ENCODE results near the gene SREBF1.

Gene SREBF1

GRCh38 chr17:17834974-17835373, 1.8 kb downstream of the SREBF1 start:
- no peaks in the 10 kb centered on the region for H3K36me3 ChIP-seq (ENCODE audit: control insufficient read depth, insufficient read depth, low read length)
- no peak overlapping the region for H3K4me3 ChIP-seq (ENCODE audit: insufficient read depth, low read depth, low read length, poor library complexity, severe bottlenecking)
- H3K9me3 ChIP-seq (ENCODE audit: control insufficient read depth, low read length), result no peaks in the 10 kb centered on the region
- DNase-seq, result no peak
- H3K27me3 ChIP-seq (replicated peaks; ENCODE audit: control insufficient read depth, insufficient read depth, low read length, poor library complexity, severe bottlenecking), result no peaks in the 10 kb centered on the region
- peaks cover 28% of the 10 kb centered on the region for H3K4me1 ChIP-seq (ENCODE audit: control insufficient read depth, insufficient read depth, low read length, poor library complexity, severe bottlenecking)
- peak overlapping the region; percentile 40 for H3K27ac ChIP-seq (ENCODE audit: insufficient read depth, low read length, poor library complexity, severe bottlenecking)

GRCh38 chr17:17833658-17834357, 3.0 kb downstream of the SREBF1 start:
- Histone ChIP-seq H3K36me3 (ENCODE audit: control insufficient read depth, insufficient read depth, low read length) (no peaks in the 10 kb centered on the region), H3K9me3 (ENCODE audit: control insufficient read depth, low read length) (no peaks in the 10 kb centered on the region), H3K27ac (ENCODE audit: insufficient read depth, low read length, poor library complexity, severe bottlenecking) (peak overlapping the region; percentile 40), H3K4me3 (ENCODE audit: insufficient read depth, low read depth, low read length, poor library complexity, severe bottlenecking) (no peak overlapping the region), H3K27me3 (replicated peaks; ENCODE audit: control insufficient read depth, insufficient read depth, low read length, poor library complexity, severe bottlenecking) (no peaks in the 10 kb centered on the region), H3K4me1 (ENCODE audit: control insufficient read depth, insufficient read depth, low read length, poor library complexity, severe bottlenecking) (peaks cover 22% of the 10 kb centered on the region)
- DNase-seq, result no peak

- peaks cover 33% of the 10 kb centered on the region for H3K4me1 ChIP-seq (ENCODE audit: control insufficient read depth, insufficient read depth, low read length, poor library complexity, severe bottlenecking)
Observed at GRCh38 chr17:17832032-17832363, 4.8 kb downstream of the SREBF1 start.

GRCh38 chr17:17831208-17832031, 5.4 kb downstream of the SREBF1 start:
- Histone ChIP-seq H3K9me3 (ENCODE audit: control insufficient read depth, low read length) (no peaks in the 10 kb centered on the region), H3K36me3 (ENCODE audit: control insufficient read depth, insufficient read depth, low read length) (no peaks in the 10 kb centered on the region), H3K4me1 (ENCODE audit: control insufficient read depth, insufficient read depth, low read length, poor library complexity, severe bottlenecking) (peaks cover 39% of the 10 kb centered on the region), H3K4me3 (ENCODE audit: insufficient read depth, low read depth, low read length, poor library complexity, severe bottlenecking) (no peak overlapping the region), H3K27me3 (replicated peaks; ENCODE audit: control insufficient read depth, insufficient read depth, low read length, poor library complexity, severe bottlenecking) (no peaks in the 10 kb centered on the region), H3K27ac (ENCODE audit: insufficient read depth, low read length, poor library complexity, severe bottlenecking) (no peak overlapping the region)
- no peak for DNase-seq

More at GRCh38 chr17:17832032-17832363, 4.8 kb downstream of the SREBF1 start:
- no peak for DNase-seq
- Histone ChIP-seq H3K27me3 (replicated peaks; ENCODE audit: control insufficient read depth, insufficient read depth, low read length, poor library complexity, severe bottlenecking) (no peaks in the 10 kb centered on the region), H3K9me3 (ENCODE audit: control insufficient read depth, low read length) (no peaks in the 10 kb centered on the region), H3K4me3 (ENCODE audit: insufficient read depth, low read depth, low read length, poor library complexity, severe bottlenecking) (no peak overlapping the region), H3K36me3 (ENCODE audit: control insufficient read depth, insufficient read depth, low read length) (no peaks in the 10 kb centered on the region), H3K27ac (ENCODE audit: insufficient read depth, low read length, poor library complexity, severe bottlenecking) (no peak overlapping the region)

GRCh38 chr17:17830740-17831207, 6.0 kb downstream of the SREBF1 start:
- H3K27ac ChIP-seq (ENCODE audit: insufficient read depth, low read length, poor library complexity, severe bottlenecking), result no peak overlapping the region
- peaks cover 43% of the 10 kb centered on the region for H3K4me1 ChIP-seq (ENCODE audit: control insufficient read depth, insufficient read depth, low read length, poor library complexity, severe bottlenecking)
- no peak overlapping the region for H3K4me3 ChIP-seq (ENCODE audit: insufficient read depth, low read depth, low read length, poor library complexity, severe bottlenecking)
- H3K36me3 ChIP-seq (ENCODE audit: control insufficient read depth, insufficient read depth, low read length), result no peaks in the 10 kb centered on the region
- no peaks in the 10 kb centered on the region for H3K27me3 ChIP-seq (replicated peaks; ENCODE audit: control insufficient read depth, insufficient read depth, low read length, poor library complexity, severe bottlenecking)
- no peaks in the 10 kb centered on the region for H3K9me3 ChIP-seq (ENCODE audit: control insufficient read depth, low read length)
- DNase-seq, result no peak

GRCh38 chr17:17830269-17830567, 6.6 kb downstream of the SREBF1 start:
- no peaks in the 10 kb centered on the region for H3K36me3 ChIP-seq (ENCODE audit: control insufficient read depth, insufficient read depth, low read length)
- DNase-seq, result no peak
- no peaks in the 10 kb centered on the region for H3K9me3 ChIP-seq (ENCODE audit: control insufficient read depth, low read length)
- no peak overlapping the region for H3K27ac ChIP-seq (ENCODE audit: insufficient read depth, low read length, poor library complexity, severe bottlenecking)
- H3K4me1 ChIP-seq (ENCODE audit: control insufficient read depth, insufficient read depth, low read length, poor library complexity, severe bottlenecking), result peaks cover 42% of the 10 kb centered on the region
- H3K27me3 ChIP-seq (replicated peaks; ENCODE audit: control insufficient read depth, insufficient read depth, low read length, poor library complexity, severe bottlenecking), result no peaks in the 10 kb centered on the region
- H3K4me3 ChIP-seq (ENCODE audit: insufficient read depth, low read depth, low read length, poor library complexity, severe bottlenecking), result no peak overlapping the region

GRCh38 chr17:17827826-17828621, 8.8 kb downstream of the SREBF1 start:
- Histone ChIP-seq H3K9me3 (ENCODE audit: control insufficient read depth, low read length) (no peaks in the 10 kb centered on the region), H3K4me3 (ENCODE audit: insufficient read depth, low read depth, low read length, poor library complexity, severe bottlenecking) (no peak overlapping the region), H3K36me3 (ENCODE audit: control insufficient read depth, insufficient read depth, low read length) (no peaks in the 10 kb centered on the region), H3K27me3 (replicated peaks; ENCODE audit: control insufficient read depth, insufficient read depth, low read length, poor library complexity, severe bottlenecking) (no peaks in the 10 kb centered on the region), H3K4me1 (ENCODE audit: control insufficient read depth, insufficient read depth, low read length, poor library complexity, severe bottlenecking) (peaks cover 45% of the 10 kb centered on the region), H3K27ac (ENCODE audit: insufficient read depth, low read length, poor library complexity, severe bottlenecking) (no peak overlapping the region)
- DNase-seq, result no peak

GRCh38 chr17:17826942-17827785, 9.6 kb downstream of the SREBF1 start:
- Histone ChIP-seq H3K4me3 (ENCODE audit: insufficient read depth, low read depth, low read length, poor library complexity, severe bottlenecking) (no peak overlapping the region), H3K27ac (ENCODE audit: insufficient read depth, low read length, poor library complexity, severe bottlenecking) (peak overlapping the region; percentile 49), H3K27me3 (replicated peaks; ENCODE audit: control insufficient read depth, insufficient read depth, low read length, poor library complexity, severe bottlenecking) (no peaks in the 10 kb centered on the region), H3K4me1 (ENCODE audit: control insufficient read depth, insufficient read depth, low read length, poor library complexity, severe bottlenecking) (peaks cover 54% of the 10 kb centered on the region), H3K36me3 (ENCODE audit: control insufficient read depth, insufficient read depth, low read length) (no peaks in the 10 kb centered on the region), H3K9me3 (ENCODE audit: control insufficient read depth, low read length) (no peaks in the 10 kb centered on the region)
- no peak for DNase-seq

- H3K4me1 ChIP-seq (ENCODE audit: control insufficient read depth, insufficient read depth, low read length, poor library complexity, severe bottlenecking), result peaks cover 58% of the 10 kb centered on the region
- H3K27me3 ChIP-seq (replicated peaks; ENCODE audit: control insufficient read depth, insufficient read depth, low read length, poor library complexity, severe bottlenecking), result no peaks in the 10 kb centered on the region
- H3K36me3 ChIP-seq (ENCODE audit: control insufficient read depth, insufficient read depth, low read length), result no peaks in the 10 kb centered on the region
- no peaks in the 10 kb centered on the region for H3K9me3 ChIP-seq (ENCODE audit: control insufficient read depth, low read length)
- DNase-seq, result no peak
- peak overlapping the region; percentile 49 for H3K27ac ChIP-seq (ENCODE audit: insufficient read depth, low read length, poor library complexity, severe bottlenecking)
- no peak overlapping the region for H3K4me3 ChIP-seq (ENCODE audit: insufficient read depth, low read depth, low read length, poor library complexity, severe bottlenecking)
Observed at GRCh38 chr17:17826342-17826713, 10.5 kb downstream of the SREBF1 start.
